ENCODE results near the gene SSTR3. TPM values are rescaled to one million over a fixed set of nuclear protein-coding genes. Genes with fewer than 3 reads are reported as not detected.

Gene SSTR3
- total and polyA plus RNA-seq, 3 donors from 2014 or later, result 26.8 to 54.4 (median 40.1) TPM

DNA sequence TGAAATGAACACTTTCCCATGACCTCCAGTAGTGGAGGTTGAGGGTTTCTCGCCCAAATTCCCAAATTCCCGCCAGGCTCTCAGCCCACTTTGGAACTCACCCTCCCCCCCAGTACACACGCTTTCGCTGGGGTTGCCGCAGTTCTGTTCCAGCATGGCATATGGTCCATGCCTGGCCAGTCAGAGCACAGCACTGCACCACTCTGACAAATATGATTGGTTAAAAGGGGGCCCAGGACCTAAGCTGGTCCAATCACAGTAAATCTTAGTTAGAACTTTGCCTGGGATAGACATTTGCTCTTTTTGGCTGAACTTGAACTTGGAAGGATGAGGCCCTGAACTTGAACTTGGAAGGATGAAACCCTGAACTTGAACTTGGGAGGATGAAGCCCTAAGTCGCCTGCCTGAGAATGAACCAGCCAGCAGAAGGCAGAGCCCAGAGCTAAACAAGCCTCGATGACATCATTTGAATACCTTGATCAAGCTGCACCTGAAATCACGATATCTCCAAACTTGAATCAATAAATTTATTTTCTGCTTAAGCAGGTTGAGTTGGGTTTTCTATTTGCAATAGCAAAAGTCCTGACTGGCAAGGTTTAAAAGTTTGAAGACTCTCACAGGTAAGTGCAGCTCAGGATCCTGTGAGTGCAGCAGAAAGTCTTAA lies 12.6 kb upstream of the SSTR3 start:
- 60 to 68% methylated on average over 8 of the region's 8 CpGs for WGBS, 2 donors
- Histone ChIP-seq H3K27ac (no peak overlapping the region), H3K27me3 (no peaks in the 10 kb centered on the region), H3K36me3 (ENCODE audit: low read depth, missing control alignments) (no peaks in the 10 kb centered on the region), H3K4me1 (peaks cover 8% of the 10 kb centered on the region), H3K9me3 (no peaks in the 10 kb centered on the region), H3K4me3 (no peak overlapping the region)
- no peak for TF ChIP-seq POLR2A (IDR thresholded peaks at IDR 0.05)
- TF ChIP-seq, protein P1, sequence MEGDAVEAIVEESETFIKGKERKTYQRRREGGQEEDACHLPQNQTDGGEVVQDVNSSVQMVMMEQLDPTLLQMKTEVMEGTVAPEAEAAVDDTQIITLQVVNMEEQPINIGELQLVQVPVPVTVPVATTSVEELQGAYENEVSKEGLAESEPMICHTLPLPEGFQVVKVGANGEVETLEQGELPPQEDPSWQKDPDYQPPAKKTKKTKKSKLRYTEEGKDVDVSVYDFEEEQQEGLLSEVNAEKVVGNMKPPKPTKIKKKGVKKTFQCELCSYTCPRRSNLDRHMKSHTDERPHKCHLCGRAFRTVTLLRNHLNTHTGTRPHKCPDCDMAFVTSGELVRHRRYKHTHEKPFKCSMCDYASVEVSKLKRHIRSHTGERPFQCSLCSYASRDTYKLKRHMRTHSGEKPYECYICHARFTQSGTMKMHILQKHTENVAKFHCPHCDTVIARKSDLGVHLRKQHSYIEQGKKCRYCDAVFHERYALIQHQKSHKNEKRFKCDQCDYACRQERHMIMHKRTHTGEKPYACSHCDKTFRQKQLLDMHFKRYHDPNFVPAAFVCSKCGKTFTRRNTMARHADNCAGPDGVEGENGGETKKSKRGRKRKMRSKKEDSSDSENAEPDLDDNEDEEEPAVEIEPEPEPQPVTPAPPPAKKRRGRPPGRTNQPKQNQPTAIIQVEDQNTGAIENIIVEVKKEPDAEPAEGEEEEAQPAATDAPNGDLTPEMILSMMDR (IDR thresholded peaks at IDR 0.05), result no peak
- intact Hi-C loops (cut with DNase I; ENCODE audit: low total_unique reads), result no loop called here
- DNase-seq, result no peak

DNA sequence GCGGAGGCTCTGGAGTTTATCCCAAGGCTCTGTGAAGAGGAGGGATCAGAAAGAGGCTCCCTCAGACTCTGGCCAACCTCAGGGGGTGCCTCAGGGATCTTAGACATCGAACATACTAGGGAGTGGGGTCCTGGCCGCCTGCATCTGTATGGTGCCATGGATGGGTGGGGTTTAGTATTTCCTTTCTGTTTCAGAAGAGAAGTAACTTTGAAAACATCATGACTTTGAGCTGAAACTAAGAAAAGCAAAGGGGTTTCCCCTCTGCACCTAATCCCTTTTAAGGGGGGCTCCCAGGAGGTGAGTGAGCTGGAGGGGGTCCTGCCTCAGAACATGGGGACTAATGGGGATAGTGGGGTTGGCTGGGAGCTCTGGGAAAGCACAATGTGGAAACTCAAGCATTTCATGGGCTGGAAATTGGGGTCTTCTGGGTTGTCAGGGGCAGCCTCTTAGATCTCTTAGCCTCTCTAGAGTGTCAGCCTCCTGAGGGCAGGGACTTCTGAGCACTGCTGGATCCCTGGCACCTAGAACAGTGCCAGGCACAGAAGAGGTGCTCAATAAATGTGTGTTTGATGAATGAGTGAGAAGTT lies 11.8 kb upstream of the SSTR3 start:
- Histone ChIP-seq H3K36me3 (ENCODE audit: low read depth, missing control alignments) (no peaks in the 10 kb centered on the region), H3K4me1 (no peaks in the 10 kb centered on the region)
- WGBS, 2 donors, result 56 to 60% methylated on average over 3 of the region's 3 CpGs

DNA sequence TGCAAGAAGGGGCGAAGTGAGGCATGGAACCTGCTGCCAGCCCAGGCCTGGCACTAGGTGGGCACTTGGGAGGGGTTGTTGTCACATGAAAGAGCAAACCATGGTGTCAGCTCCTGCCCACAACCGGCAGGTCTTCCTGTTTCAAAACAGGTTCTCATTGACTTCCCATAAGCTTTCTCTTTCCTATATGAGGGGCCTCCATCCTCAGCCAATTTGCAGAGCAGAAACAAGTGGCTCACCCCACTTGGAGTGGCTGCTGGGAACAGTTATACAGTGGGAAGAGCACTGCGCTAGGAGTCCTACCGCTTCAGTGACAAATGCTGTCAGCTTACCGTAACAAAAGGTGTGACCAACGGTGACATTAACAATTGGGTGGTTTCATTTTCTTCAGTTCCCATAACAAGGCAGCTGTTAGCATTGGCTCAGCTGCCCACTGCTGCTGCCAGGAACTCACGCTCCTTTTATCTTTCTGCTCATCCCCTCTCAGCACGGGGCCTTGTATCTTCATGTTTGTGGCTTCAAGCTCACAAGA lies 10.2 kb upstream of the SSTR3 start:
- no peak for DNase-seq
- WGBS, 2 donors, result 63 to 70% methylated on average over 8 of the region's 8 CpGs
- intact Hi-C loops (cut with DNase I; ENCODE audit: low total_unique reads), result no loop called here
- Histone ChIP-seq H3K4me1 (no peaks in the 10 kb centered on the region), H3K36me3 (ENCODE audit: low read depth, missing control alignments) (no peaks in the 10 kb centered on the region), H3K27ac (no peak overlapping the region), H3K27me3 (no peaks in the 10 kb centered on the region), H3K9me3 (no peaks in the 10 kb centered on the region), H3K4me3 (no peak overlapping the region)
- TF ChIP-seq POLR2A (IDR thresholded peaks at IDR 0.05), result no peak
- TF ChIP-seq, protein P1 (IDR thresholded peaks at IDR 0.05), result no peak

More for the DNA sequence above, 11.8 kb upstream of the SSTR3 start:
- Histone ChIP-seq H3K9me3 (no peaks in the 10 kb centered on the region), H3K4me3 (no peak overlapping the region), H3K27ac (no peak overlapping the region), H3K27me3 (no peaks in the 10 kb centered on the region)
- DNase-seq, result no peak
- intact Hi-C loops (cut with DNase I; ENCODE audit: low total_unique reads), result no loop called here
- no peak for TF ChIP-seq POLR2A (IDR thresholded peaks at IDR 0.05)
- TF ChIP-seq, protein P1 (IDR thresholded peaks at IDR 0.05), result no peak

DNA sequence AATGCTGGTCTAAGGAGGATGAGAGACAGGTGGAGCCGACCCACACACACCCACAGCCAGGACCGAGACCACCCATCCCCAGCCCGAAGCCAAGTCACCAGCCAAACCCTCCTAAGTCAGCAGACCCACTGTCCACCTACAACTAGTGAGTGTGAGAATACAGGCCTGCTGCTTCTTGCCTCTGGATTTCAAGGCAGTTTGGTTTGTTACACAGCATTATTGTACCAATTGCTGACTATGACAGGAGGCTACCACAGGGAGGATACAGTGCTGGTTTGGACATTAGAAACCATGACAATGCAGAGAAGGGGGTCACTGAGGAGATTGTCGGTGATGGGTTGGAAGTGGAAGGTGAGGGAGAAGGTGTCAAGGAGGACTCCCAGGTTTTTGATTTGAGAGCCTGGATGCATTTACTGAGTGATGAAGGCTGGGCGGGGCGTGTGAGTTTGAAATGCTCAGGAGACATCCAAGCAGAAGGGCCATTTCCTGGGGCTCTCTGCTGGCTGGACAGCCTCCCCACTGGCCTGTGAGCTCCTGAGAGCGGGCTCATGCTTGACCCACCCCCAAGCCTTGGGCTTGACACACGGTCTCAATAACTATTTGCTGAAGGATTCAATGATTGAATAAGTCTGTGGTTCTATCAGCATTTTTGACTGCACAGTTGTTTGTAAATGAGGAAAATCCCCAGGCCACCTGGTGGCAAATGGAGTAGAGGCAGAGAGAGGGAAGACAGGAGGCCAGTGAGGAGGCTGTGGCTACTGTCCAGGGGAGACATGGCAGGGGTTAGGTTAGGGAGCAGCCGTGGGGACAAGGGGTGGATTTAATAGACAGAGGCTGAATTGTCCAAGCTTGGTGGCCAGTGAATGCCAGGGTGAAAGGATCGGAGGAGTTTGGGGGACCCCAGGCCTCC lies 9.4 kb upstream of the SSTR3 start:
- intact Hi-C loops (cut with DNase I; ENCODE audit: low total_unique reads), result no loop called here
- 95 to 98% methylated on average over 10 of the region's 10 CpGs for WGBS, 2 donors

More for the DNA sequence above, 9.4 kb upstream of the SSTR3 start:
- no peak overlapping the region for H3K27ac ChIP-seq
- H3K4me3 ChIP-seq, result no peak overlapping the region
- DNase-seq, result no peak
- H3K9me3 ChIP-seq, result no peaks in the 10 kb centered on the region
- H3K27me3 ChIP-seq, result no peaks in the 10 kb centered on the region
- H3K36me3 ChIP-seq (ENCODE audit: low read depth, missing control alignments), result no peaks in the 10 kb centered on the region
- H3K4me1 ChIP-seq, result no peaks in the 10 kb centered on the region
- TF ChIP-seq, protein P1 (IDR thresholded peaks at IDR 0.05), result no peak
- TF ChIP-seq POLR2A (IDR thresholded peaks at IDR 0.05), result no peak

Measured in testis (tissue), 3 donors.